Measurements from ENCODE around the gene KLF15.
A peak's percentile ranks its signal among the peaks of the same experiment; 100 is the strongest.

KLF15 gene

GRCh38 chr3:126357295-126358037 is at the start of gene KLF15:
Gene KLF15, minus strand, starts transcription at chr3:126357408. Its CDS starts 4,486 bp downstream, at chr3:126352922.
- Mint-ChIP-seq H3K27ac (peak within 1 kb of the TSS; percentile 10), H3K4me3 (peak within 1 kb of the TSS; percentile 87), H3K27me3 (peaks cover 27% of the 10 kb centered on the region), H3K36me3 (no peaks in the 10 kb centered on the region), H3K4me1 (peaks cover 4% of the 10 kb centered on the region), H3K9me3 (no peaks in the 10 kb centered on the region)
- ATAC-seq (ENCODE audit: low read depth) (peak; percentile 91), DNase-seq (ENCODE audit: low spot score in 2 of 2) (peak; percentile 67 to 73)

GRCh38 chr3:126406389-126407296 is 49.4 kb upstream of the KLF15 start:
- peaks cover 22% of the 10 kb centered on the region for H3K27me3 Mint-ChIP-seq
- ATAC-seq (ENCODE audit: low read depth) (no peak), DNase-seq (ENCODE audit: low spot score in 2 of 2) (no peak)
- H3K36me3 Mint-ChIP-seq, result no peaks in the 10 kb centered on the region
- H3K9me3 Mint-ChIP-seq, result no peaks in the 10 kb centered on the region
- H3K4me1 Mint-ChIP-seq, result no peaks in the 10 kb centered on the region
- no peak overlapping the region for H3K27ac Mint-ChIP-seq
- H3K4me3 Mint-ChIP-seq, result no peak overlapping the region

GRCh38 chr3:126402666-126403302 is 45.6 kb upstream of the KLF15 start:
- no peaks in the 10 kb centered on the region for H3K36me3 Mint-ChIP-seq
- DNase-seq (ENCODE audit: low spot score in 2 of 2) (no peak), ATAC-seq (ENCODE audit: low read depth) (no peak)
- H3K27me3 Mint-ChIP-seq, result peaks cover 12% of the 10 kb centered on the region
- no peak overlapping the region for H3K4me3 Mint-ChIP-seq
- H3K4me1 Mint-ChIP-seq, result no peaks in the 10 kb centered on the region
- H3K27ac Mint-ChIP-seq, result no peak overlapping the region
- peaks cover 4% of the 10 kb centered on the region for H3K9me3 Mint-ChIP-seq

- Mint-ChIP-seq H3K36me3 (no peaks in the 10 kb centered on the region), H3K27me3 (peaks cover 14% of the 10 kb centered on the region), H3K4me1 (no peaks in the 10 kb centered on the region), H3K27ac (no peak overlapping the region), H3K9me3 (peaks cover 4% of the 10 kb centered on the region), H3K4me3 (no peak overlapping the region)
- ATAC-seq (ENCODE audit: low read depth) (no peak), DNase-seq (ENCODE audit: low spot score in 2 of 2) (no peak)
Observed at GRCh38 chr3:126402178-126402577, 45.0 kb upstream of the KLF15 start.

- no peak for ATAC-seq (ENCODE audit: low read depth)
- no peak for DNase-seq (ENCODE audit: low spot score in 2 of 2)
- Mint-ChIP-seq H3K9me3 (peaks cover 4% of the 10 kb centered on the region), H3K27ac (no peak overlapping the region), H3K4me1 (no peaks in the 10 kb centered on the region), H3K36me3 (no peaks in the 10 kb centered on the region), H3K4me3 (no peak overlapping the region), H3K27me3 (peaks cover 14% of the 10 kb centered on the region)
Observed at GRCh38 chr3:126401611-126402160, 44.5 kb upstream of the KLF15 start.

GRCh38 chr3:126399756-126400155 is 42.5 kb upstream of the KLF15 start:
- peaks cover 16% of the 10 kb centered on the region for H3K27me3 Mint-ChIP-seq
- H3K27ac Mint-ChIP-seq, result no peak overlapping the region
- H3K4me1 Mint-ChIP-seq, result no peaks in the 10 kb centered on the region
- no peak for ATAC-seq (ENCODE audit: low read depth)
- no peak overlapping the region for H3K4me3 Mint-ChIP-seq
- peaks cover 4% of the 10 kb centered on the region for H3K9me3 Mint-ChIP-seq
- no peak for DNase-seq (ENCODE audit: low spot score in 2 of 2)
- H3K36me3 Mint-ChIP-seq, result no peaks in the 10 kb centered on the region

GRCh38 chr3:126399351-126399735 is 42.1 kb upstream of the KLF15 start:
- ATAC-seq (ENCODE audit: low read depth) (no peak), DNase-seq (ENCODE audit: low spot score in 2 of 2) (no peak)
- peaks cover 15% of the 10 kb centered on the region for H3K27me3 Mint-ChIP-seq
- H3K27ac Mint-ChIP-seq, result no peak overlapping the region
- no peaks in the 10 kb centered on the region for H3K36me3 Mint-ChIP-seq
- H3K9me3 Mint-ChIP-seq, result peaks cover 4% of the 10 kb centered on the region
- no peaks in the 10 kb centered on the region for H3K4me1 Mint-ChIP-seq
- no peak overlapping the region for H3K4me3 Mint-ChIP-seq

GRCh38 chr3:126398423-126399350 is 41.5 kb upstream of the KLF15 start:
- H3K27ac Mint-ChIP-seq, result no peak overlapping the region
- no peak for ATAC-seq (ENCODE audit: low read depth)
- peaks cover 4% of the 10 kb centered on the region for H3K9me3 Mint-ChIP-seq
- H3K27me3 Mint-ChIP-seq, result peaks cover 17% of the 10 kb centered on the region
- no peak for DNase-seq (ENCODE audit: low spot score in 2 of 2)
- H3K36me3 Mint-ChIP-seq, result no peaks in the 10 kb centered on the region
- H3K4me3 Mint-ChIP-seq, result no peak overlapping the region
- H3K4me1 Mint-ChIP-seq, result no peaks in the 10 kb centered on the region

GRCh38 chr3:126397610-126398422 is 40.6 kb upstream of the KLF15 start:
- no peak overlapping the region for H3K27ac Mint-ChIP-seq
- no peaks in the 10 kb centered on the region for H3K36me3 Mint-ChIP-seq
- no peak for ATAC-seq (ENCODE audit: low read depth)
- no peaks in the 10 kb centered on the region for H3K4me1 Mint-ChIP-seq
- peaks cover 22% of the 10 kb centered on the region for H3K27me3 Mint-ChIP-seq
- peaks cover 4% of the 10 kb centered on the region for H3K9me3 Mint-ChIP-seq
- no peak for DNase-seq (ENCODE audit: low spot score in 2 of 2)
- H3K4me3 Mint-ChIP-seq, result no peak overlapping the region

GRCh38 chr3:126396536-126396935 is 39.3 kb upstream of the KLF15 start:
- peaks cover 17% of the 10 kb centered on the region for H3K27me3 Mint-ChIP-seq
- no peaks in the 10 kb centered on the region for H3K36me3 Mint-ChIP-seq
- H3K27ac Mint-ChIP-seq, result no peak overlapping the region
- DNase-seq (ENCODE audit: low spot score in 2 of 2) (no peak), ATAC-seq (ENCODE audit: low read depth) (no peak)
- H3K4me3 Mint-ChIP-seq, result no peak overlapping the region
- H3K4me1 Mint-ChIP-seq, result no peaks in the 10 kb centered on the region
- peaks cover 4% of the 10 kb centered on the region for H3K9me3 Mint-ChIP-seq

GRCh38 chr3:126395846-126396513 is 38.8 kb upstream of the KLF15 start:
- DNase-seq (ENCODE audit: low spot score in 2 of 2) (no peak), ATAC-seq (ENCODE audit: low read depth) (no peak)
- H3K27me3 Mint-ChIP-seq, result peaks cover 18% of the 10 kb centered on the region
- H3K4me1 Mint-ChIP-seq, result no peaks in the 10 kb centered on the region
- no peaks in the 10 kb centered on the region for H3K36me3 Mint-ChIP-seq
- H3K27ac Mint-ChIP-seq, result no peak overlapping the region
- H3K4me3 Mint-ChIP-seq, result no peak overlapping the region
- peaks cover 4% of the 10 kb centered on the region for H3K9me3 Mint-ChIP-seq

GRCh38 chr3:126394977-126395321 is 37.7 kb upstream of the KLF15 start:
- Mint-ChIP-seq H3K27ac (no peak overlapping the region), H3K36me3 (no peaks in the 10 kb centered on the region), H3K9me3 (peaks cover 3% of the 10 kb centered on the region), H3K27me3 (peaks cover 18% of the 10 kb centered on the region), H3K4me3 (no peak overlapping the region), H3K4me1 (peaks cover 5% of the 10 kb centered on the region)
- DNase-seq (ENCODE audit: low spot score in 2 of 2), result no peak
- no peak for ATAC-seq (ENCODE audit: low read depth)

Measured in memory B cell (primary cell).